T-helper 9 cell (primary cell): ENCODE data around the gene PAPPA2.

ENCODE experiments used
- DNase-seq: peaks from one replicate; pipeline ENCODE4 v3.0.0-alpha.2; 2020

PAPPA2 gene

DNA sequence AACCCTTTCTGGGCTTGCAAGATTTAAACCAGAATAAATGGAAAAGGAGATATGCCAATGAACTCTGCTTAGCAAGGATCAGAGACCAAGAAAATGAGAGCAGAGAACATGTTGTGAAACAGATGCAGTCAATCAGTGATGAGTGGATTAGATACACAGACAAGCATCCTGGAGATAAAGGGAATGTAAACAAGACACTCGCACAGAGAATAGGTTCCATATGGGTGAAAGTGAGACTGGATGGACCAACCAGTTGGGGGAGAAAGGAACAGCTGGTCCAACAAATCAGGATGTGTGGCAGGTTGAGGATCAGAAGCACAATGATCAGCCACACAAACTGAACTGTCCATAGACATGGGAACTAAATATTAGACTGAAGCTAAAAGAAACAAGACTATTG is 363.3 kb downstream of the PAPPA2 start:
- no peak for DNase-seq

DNA sequence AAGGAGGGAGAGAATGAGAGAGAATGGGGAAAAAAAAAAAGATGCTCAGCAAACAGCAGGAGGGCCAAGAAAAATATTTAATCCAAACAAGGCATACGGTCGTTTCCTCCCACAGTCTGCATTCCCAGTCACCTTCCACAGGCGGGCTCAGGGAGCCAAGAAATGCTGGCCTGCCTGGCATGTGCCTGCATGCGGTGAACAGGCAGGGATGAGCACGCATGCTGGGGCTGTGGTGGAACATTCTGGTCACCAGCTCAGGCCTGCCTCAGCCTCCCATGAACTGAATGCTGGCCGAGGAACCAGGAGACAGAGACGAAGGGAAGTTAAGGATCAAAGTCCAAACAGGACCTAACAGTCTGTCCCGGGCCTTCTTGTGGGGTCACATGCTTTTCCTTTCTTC is 366.3 kb downstream of the PAPPA2 start:
- DNase-seq = no peak

- DNase-seq = no peak
Measured at GRCh38 chr1:176831150-176831549, 368.2 kb downstream of the PAPPA2 start.

DNA sequence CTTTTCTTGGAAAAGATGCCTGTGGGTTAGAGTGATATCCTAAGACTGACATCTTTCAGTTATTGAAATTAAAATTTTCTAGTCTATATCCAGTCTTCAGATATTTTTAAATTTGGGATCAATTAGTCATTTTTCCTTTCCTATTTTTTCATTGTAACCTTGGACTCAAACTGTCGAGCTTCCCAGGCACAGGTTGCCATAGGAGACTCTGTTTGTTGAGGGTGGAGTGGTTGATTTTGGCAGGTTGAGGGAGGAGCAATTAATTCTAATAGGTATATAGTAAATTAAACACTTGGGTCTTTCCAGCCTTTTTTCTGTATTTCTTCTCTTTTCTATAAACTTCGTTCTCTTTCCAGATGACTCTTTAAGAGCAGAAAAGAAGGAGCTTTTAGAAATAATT is 374.7 kb downstream of the PAPPA2 start:
- DNase-seq = no peak

DNA sequence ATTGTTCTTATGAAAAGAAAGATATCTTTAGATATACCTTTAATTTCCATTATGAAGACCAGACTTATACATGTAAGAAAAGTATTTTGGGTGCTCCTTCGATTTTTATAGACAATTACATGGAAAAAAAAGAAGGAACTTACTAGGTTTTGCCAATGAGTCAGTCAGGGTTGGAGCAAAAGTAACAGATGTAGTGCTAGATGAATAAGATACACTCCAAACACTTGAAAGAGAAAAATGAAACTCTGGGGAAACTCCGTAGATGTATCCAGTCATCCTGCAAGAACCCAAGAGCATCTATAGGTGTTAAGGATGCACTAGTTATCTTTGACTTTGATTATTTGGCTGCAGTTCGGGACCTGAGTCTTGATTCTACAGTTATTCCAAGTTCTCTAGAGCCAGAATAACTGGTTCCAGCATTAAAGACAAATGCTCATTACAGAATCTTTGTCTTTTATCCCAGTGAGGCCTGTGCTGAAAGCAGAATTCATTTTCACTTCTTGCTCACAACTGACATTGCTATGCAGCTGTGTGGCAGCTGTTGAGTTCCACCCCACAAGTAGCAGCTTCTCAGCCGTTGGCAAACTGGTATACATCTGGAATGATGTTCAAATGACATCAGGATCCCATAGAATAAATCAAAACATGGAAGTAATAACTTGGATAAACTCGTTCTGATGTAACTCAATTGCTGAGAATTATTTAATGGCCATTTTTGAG is 375.5 kb downstream of the PAPPA2 start:
- no peak for DNase-seq

- no peak for DNase-seq
Measured at GRCh38 chr1:176839216-176839615, 376.2 kb downstream of the PAPPA2 start.

DNA sequence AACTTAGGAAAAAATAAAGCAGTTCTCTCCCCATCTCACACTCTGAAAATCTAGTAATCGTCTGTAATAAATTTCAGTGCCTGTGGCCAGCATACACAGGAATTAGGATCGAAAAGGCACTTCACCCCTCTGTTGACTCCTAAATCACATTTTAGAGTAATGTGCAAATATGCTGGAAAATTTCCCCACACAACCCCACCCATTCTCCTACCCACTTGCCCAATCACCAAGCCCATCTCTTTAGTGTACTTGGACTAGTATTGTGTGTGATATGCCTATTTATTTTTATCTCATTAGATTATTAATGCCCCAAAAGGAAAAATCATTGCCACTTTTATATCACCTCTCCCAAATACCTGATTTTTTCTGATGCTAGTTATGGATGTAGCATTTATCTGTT is 378.3 kb downstream of the PAPPA2 start:
- no peak for DNase-seq

- no peak for DNase-seq
Measured at GRCh38 chr1:176843352-176844297, 380.6 kb downstream of the PAPPA2 start.

- no peak for DNase-seq
Measured at GRCh38 chr1:176847052-176847451, 384.1 kb downstream of the PAPPA2 start.

DNA sequence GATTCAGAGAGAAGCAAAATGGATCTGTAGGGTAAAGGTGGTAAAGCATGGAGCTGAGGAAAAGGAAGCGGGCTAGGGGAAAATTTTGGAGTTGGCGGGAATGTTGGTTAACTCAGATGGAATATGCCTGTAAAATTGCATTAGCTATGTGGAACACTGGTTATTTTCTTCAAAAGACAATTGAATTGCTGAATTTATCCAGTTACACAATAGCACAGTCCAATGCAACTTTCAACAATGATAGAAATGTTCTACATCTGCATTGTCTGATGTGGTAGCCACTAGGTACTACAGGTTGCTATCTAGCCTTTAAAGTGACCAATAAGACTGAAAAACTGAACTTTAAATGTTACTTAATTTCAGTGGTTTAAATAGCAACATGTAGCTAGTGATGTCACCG is 386.3 kb downstream of the PAPPA2 start:
- DNase-seq = no peak

- DNase-seq = no peak
Measured at GRCh38 chr1:176850871-176851270, 387.9 kb downstream of the PAPPA2 start.

- DNase-seq = no peak
Measured at GRCh38 chr1:176852124-176852523, 389.1 kb downstream of the PAPPA2 start.

DNA sequence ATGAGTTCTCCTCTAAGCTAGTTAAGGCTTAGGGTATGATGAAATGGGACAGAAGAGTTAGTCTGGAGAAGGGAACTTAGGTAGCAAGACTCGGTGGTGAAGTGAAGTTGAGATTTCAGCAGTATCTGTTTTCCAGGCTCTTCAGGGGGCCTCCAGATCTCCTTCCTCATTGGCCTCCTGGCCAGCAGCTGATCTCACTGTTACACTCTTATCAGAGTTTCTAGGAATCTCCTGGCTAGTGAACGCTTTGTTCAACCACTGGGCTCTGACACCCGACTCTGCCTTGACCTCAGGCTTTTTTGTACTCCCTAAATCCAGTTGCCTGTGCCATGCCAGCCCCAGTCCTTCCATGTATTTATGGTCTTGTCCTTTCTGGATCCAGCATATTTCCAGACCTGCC is 390.5 kb downstream of the PAPPA2 start:
- no peak for DNase-seq

- no peak for DNase-seq
Measured at GRCh38 chr1:176854121-176854520, 391.1 kb downstream of the PAPPA2 start.

- no peak for DNase-seq
Measured at GRCh38 chr1:176854758-176855745, 392.1 kb downstream of the PAPPA2 start.

- no peak for DNase-seq
Measured at GRCh38 chr1:176857632-176858031, 394.7 kb downstream of the PAPPA2 start.

GRCh38 chr1:176858433-176858916 is 395.5 kb downstream of the PAPPA2 start:
- DNase-seq = no peak

DNA sequence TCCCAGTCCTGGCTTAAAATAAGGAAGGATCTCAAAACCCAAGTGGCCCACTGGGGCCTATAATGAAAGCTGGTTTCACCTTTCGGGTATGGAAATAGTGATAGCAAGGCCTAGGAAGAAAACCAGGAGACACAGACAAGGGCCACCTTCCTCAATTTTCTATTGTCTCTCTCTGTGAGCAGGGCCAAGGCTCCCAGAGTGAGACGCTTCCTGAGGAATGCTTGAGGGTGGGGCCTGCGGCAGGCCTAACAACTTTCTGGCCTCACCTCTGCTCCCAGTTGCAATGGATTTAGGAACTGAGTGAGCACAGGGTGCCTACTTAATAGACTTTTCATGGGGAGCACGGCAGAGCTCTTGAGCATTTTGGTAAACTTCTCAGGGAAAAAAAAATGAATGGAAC is 400.6 kb downstream of the PAPPA2 start:
- no peak for DNase-seq

DNA sequence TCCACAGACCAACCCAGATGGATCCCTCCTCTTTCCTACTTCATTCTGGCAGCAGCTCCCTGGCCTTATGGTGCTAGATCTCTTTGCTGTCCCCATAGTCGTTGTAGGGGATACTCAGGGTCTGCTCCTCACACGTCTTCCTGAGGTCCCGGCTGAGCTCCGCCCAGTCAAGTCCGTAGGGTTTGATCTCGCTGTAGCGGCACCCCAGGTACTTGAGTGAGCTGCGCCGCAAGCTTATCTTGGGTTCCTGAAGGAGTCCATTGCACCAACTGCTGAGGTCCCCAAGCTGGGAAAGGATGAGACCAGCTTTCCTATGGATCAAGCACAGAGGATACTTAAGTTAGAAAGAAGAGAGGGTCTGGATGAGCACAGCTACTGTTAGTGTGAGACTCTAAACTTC is 401.2 kb downstream of the PAPPA2 start:
- DNase-seq = no peak

DNA sequence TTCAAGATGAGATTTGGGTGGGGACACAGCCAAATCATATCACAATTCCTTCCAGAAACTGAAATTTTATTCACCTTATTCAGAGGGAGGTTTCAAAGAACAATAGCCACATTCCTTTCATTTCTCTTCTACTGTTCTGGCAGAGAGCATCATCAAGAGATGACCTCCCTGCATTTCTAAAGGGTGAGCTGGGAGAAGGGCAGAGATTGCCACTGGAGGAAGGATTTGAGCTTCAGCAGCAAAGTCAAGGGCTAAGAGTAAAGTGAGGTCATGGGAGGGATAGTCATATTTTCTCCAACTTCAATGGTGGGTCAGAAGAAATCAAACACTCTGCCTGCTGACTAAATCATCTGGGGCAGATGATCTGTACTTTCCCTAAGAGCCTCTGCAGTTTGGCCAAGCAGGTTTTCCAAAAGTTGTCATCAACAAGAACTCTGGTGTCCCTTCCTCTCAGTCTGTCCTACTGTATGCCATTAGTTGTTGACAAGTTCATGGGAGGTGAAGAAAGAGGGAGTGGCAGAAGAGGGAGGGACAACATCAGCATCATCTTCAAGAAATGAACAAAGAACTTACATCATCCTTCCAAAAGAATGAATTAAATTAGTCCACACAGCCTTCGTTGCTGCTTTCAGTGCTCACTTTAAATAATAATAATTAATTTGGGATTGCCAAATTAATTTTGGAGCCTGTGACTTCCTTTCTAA is 403.2 kb downstream of the PAPPA2 start:
- DNase-seq = no peak

GRCh38 chr1:176869577-176869976 is 406.6 kb downstream of the PAPPA2 start:
- DNase-seq = no peak

DNA sequence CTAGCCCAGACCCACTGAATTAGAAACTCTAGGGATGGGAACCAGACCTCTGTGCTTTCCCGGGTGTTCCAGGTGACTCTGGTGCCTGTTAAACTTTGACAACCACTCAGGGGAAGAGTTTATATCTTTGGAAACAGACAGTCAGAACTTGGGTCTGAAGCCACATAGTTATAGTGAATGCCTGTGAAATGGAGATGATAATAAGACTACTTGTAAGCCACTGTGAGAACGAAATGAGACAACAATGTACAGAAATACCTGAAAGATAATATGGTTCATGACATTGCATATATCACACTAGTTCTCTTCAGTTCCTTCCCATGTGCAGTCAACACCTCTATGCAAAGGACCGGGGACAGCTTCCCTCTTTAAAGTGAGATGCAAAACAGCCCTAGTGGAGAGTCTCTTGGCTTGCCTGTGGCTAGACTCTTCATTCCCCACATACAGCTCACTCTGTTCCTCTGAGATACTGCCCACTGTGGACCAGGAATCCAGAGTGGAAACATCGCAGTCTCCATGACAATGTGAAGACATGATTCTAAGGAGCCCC is 414.1 kb downstream of the PAPPA2 start:
- DNase-seq = no peak
